Measurements from ENCODE around the gene CYP1A2. TPM values are rescaled to one million over a fixed set of nuclear protein-coding genes. Genes with fewer than 3 reads are reported as not detected.
"Not testable (repeated sequence)": the region's sequence is repeated elsewhere in the genome, so short reads cannot be mapped to it uniquely, and the experiment has no call there.

Gene CYP1A2
- total RNA-seq, 2 experiments from 2014 or later, result not detected

DNA sequence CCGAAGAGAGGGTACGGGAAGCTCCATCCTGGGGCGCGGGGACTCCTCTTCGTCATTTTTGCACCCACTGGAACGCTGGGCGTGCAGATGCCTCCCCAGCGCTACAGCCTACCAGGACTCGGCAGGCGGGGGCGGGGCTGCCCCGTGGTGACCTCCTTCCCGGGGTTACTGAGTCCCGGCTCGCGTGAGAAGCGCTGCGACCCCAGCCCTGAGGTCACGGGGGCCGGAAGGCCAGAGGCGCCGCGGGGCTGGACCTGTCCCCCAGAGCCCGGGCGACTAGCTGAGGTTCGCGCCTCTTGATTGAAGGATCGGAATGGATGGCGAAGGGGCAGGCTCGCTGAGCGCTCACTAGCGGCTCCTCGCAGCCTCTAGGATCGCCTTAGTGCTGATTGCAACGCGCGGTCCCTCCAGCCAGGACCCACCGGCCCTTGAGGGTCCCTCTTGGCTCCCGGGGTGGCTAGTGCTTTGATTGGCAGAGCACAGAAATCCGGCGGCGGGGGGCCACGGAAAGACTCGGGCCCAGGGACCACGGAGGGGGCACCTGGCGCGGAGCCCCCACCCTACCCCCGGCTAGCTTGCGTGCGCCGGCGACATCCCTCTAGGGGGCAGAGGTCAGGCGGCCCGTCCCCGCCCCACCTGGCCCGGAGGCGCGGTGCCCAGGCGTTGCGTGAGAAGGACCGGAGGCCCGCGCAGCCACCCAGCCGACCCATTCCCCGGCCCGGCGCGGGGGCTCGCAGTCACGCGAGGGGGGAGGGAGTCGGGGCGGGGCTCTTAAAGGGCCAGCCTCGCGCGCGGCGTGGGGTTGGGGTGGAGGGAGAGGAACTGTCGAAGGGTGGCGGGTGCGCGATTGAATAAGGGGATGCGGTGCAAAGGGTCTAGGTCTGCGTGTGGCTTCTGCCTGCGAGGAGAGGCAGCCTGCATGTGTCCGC, 22.5 kb upstream of the CYP1A2 start:
- H3K36me3 Mint-ChIP-seq (ENCODE audit: low read depth), result no peaks in the 10 kb centered on the region
- no peaks in the 10 kb centered on the region for H3K9me3 Mint-ChIP-seq
- H3K4me1 Mint-ChIP-seq (ENCODE audit: low read depth), result peaks cover 11% of the 10 kb centered on the region
- peak; percentile 63 for DNase-seq
- intact Hi-C loops (cut with micrococcal nuclease), result no loop called here
- peak overlapping the region; percentile 67 for H3K4me3 Mint-ChIP-seq
- peaks cover 21% of the 10 kb centered on the region for H3K27me3 Mint-ChIP-seq (ENCODE audit: low read depth)
- no peak overlapping the region for H3K27ac Mint-ChIP-seq
- CTCF ChIA-PET, result interaction anchor here (0.5 to 1.6 kb wide), 5 partner anchors 11 to 105 kb away, joined by 3 to 13 read pairs (median 6); no protein-coding TSS in a partner anchor

DNA sequence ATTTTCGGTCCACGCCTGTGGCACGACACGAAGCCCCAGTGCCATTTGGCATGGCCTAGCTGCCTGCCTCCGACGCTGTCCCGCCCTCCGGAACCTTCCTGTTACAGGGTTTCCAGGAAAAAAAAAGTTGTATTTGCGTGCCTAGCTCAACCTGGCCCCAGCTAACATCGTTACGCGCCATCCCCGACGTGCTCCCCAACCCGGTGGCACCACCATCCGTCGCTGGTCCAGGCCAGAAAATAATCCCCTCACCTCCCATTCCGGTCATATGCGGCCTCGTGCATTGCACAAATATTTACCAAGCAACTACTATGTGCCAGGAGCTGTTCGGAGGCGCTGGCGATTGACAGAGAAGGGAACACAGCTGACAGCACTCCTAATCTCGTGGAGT, 21.9 kb upstream of the CYP1A2 start:
- peak; percentile 29 for DNase-seq
- peaks cover 21% of the 10 kb centered on the region for H3K27me3 Mint-ChIP-seq (ENCODE audit: low read depth)
- CTCF ChIA-PET, result interaction anchor here (0.5 to 0.7 kb wide), 2 partner anchors 67 to 86 kb away, joined by 3 read pairs; no protein-coding TSS in a partner anchor
- peak overlapping the region; percentile 67 for H3K4me3 Mint-ChIP-seq
- H3K4me1 Mint-ChIP-seq (ENCODE audit: low read depth), result peaks cover 11% of the 10 kb centered on the region
- intact Hi-C loops (cut with micrococcal nuclease), result no loop called here
- H3K9me3 Mint-ChIP-seq, result no peaks in the 10 kb centered on the region
- no peak overlapping the region for H3K27ac Mint-ChIP-seq
- H3K36me3 Mint-ChIP-seq (ENCODE audit: low read depth), result no peaks in the 10 kb centered on the region

DNA sequence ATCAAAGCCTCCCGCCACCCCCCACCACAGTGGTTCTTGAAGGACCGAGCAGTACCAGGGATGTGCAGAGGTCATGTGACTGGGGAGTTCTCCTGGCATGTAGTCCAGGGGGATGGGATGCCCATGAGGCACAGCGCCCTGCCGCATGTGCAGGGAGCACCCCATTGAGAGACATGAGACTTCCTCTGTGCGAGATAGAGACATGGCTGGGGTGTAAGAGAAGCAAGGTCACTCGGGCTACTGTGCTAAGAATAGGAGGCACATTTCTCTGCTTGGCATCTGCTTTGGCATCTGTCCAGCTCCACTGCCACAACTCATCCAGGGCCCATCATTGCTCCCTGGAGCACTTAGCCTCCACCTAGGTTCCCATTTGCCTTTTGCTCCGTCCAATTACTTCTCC, 20.9 kb upstream of the CYP1A2 start:
- H3K4me3 Mint-ChIP-seq, result no peak overlapping the region
- CTCF ChIA-PET, result no interaction called here
- H3K4me1 Mint-ChIP-seq (ENCODE audit: low read depth), result peaks cover 11% of the 10 kb centered on the region
- intact Hi-C loops (cut with micrococcal nuclease), result no loop called here
- DNase-seq, result no peak
- H3K9me3 Mint-ChIP-seq, result no peaks in the 10 kb centered on the region
- no peak overlapping the region for H3K27ac Mint-ChIP-seq
- no peaks in the 10 kb centered on the region for H3K36me3 Mint-ChIP-seq (ENCODE audit: low read depth)
- peaks cover 22% of the 10 kb centered on the region for H3K27me3 Mint-ChIP-seq (ENCODE audit: low read depth)

DNA sequence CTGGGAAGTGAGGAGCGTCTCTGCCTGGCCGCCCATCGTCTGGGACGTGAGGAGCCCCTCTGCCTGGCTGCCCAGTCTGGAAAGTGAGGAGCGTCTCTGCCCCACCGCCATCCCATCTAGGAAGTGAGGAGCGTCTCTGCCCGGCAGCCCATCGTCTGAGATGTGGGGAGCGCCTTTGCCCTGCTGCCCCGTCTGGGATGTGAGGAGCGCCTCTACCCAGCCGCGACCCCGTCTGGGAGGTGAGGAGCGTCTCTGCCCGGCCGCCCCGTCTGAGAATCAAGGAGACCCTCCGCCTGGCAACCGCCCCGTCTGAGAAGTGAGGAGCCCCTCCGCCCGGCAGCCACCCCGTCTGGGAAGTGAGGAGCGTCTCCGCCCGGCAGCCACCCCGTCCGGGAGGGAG, 19.9 kb upstream of the CYP1A2 start:
- H3K4me3 Mint-ChIP-seq; DNase-seq; H3K9me3 Mint-ChIP-seq; CTCF ChIA-PET; H3K36me3 Mint-ChIP-seq (ENCODE audit: low read depth); H3K27ac Mint-ChIP-seq; intact Hi-C loops (cut with micrococcal nuclease): not testable (repeated sequence)
- peaks cover 11% of the 10 kb centered on the region for H3K4me1 Mint-ChIP-seq (ENCODE audit: low read depth)
- peaks cover 24% of the 10 kb centered on the region for H3K27me3 Mint-ChIP-seq (ENCODE audit: low read depth)

DNA sequence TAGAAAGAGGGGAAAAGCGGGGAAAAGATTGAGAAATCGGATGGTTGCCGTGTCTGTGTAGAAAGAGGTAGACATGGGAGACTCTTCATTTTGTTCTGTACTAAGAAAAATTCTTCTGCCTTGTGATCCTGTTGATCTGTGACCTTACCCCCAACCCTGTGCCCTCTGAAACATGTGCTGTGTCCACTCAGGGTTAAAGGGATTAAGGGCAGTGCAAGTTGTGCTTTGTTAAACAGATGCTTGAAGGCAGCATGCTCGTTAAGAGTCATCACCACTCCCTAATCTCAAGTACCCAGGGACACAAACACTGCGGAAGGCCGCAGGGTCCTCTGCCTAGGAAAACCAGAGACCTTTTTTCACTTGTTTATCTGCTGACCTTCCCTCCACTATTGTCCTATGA, 19.3 kb upstream of the CYP1A2 start:
- DNase-seq; H3K27ac Mint-ChIP-seq; CTCF ChIA-PET; H3K36me3 Mint-ChIP-seq (ENCODE audit: low read depth); H3K9me3 Mint-ChIP-seq; H3K4me3 Mint-ChIP-seq; intact Hi-C loops (cut with micrococcal nuclease): not testable (repeated sequence)
- peaks cover 11% of the 10 kb centered on the region for H3K4me1 Mint-ChIP-seq (ENCODE audit: low read depth)
- H3K27me3 Mint-ChIP-seq (ENCODE audit: low read depth), result peaks cover 24% of the 10 kb centered on the region

DNA sequence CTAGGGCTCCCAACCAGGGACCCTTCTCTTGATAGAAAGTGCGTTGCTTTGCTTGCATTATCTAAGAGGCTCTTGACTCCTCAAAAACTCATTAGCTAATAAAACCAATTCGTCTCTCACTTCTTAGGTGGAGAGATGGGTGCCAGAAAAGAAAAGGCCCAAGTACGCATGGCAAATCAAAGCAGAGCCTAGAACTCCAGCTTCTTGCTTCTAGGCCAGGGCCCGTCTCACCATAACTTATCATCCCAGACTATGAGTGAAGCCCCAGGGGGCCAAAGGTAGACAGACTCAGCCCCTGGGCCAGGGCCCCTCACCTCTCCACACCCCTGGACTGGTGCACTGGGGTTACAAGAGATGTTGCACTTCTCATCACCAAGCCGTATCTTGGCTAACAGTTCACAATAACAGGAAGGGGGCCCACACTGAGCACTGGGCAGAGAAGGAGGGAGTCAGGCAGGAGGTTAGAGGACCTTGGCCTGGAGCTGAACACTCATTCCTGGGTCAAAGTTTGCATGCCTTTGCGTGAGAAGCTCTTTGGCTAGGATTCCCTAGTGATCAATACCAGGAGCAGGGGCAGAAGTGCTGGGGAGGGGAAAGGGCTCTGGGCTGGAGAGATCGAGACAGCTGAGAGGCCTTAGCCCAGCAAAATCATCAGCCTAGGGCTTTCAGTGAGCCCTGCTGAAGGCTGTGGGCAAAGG, 17.9 kb upstream of the CYP1A2 start:
- intact Hi-C loops (cut with micrococcal nuclease), result no loop called here
- CTCF ChIA-PET, result interaction anchor here (0.8 kb wide), 1 partner anchor 100 kb away, joined by 3 read pairs; no protein-coding TSS in a partner anchor
- peaks cover 7% of the 10 kb centered on the region for H3K4me1 Mint-ChIP-seq (ENCODE audit: low read depth)
- no peak overlapping the region for H3K4me3 Mint-ChIP-seq
- H3K27ac Mint-ChIP-seq, result no peak overlapping the region
- H3K36me3 Mint-ChIP-seq (ENCODE audit: low read depth), result no peaks in the 10 kb centered on the region
- no peak for DNase-seq
- no peaks in the 10 kb centered on the region for H3K9me3 Mint-ChIP-seq
- H3K27me3 Mint-ChIP-seq (ENCODE audit: low read depth), result peaks cover 20% of the 10 kb centered on the region

DNA sequence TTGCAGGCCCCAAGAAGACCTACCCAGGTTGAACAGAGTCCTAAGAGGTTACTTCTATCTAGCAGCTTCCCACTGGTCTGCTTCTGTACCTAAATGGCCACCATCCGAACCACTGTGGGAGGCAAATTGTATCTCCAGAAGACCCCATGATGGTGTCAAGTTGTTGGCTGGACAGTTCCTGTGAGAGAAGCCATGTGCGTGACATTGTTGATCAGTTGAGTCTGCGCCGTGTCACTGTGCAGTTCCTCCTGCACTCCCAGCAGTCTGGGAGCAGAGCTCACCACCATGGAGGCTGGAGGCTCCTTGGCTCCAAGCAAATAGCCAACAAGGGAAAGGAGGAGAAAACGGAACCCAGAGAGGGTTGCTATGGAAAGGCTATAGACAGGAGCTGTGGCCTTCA, 15.8 kb upstream of the CYP1A2 start:
- Mint-ChIP-seq H3K36me3 (ENCODE audit: low read depth) (no peaks in the 10 kb centered on the region), H3K4me1 (ENCODE audit: low read depth) (peaks cover 4% of the 10 kb centered on the region), H3K27me3 (ENCODE audit: low read depth) (peaks cover 14% of the 10 kb centered on the region), H3K27ac (no peak overlapping the region), H3K4me3 (no peak overlapping the region), H3K9me3 (peaks cover 6% of the 10 kb centered on the region)
- DNase-seq, result no peak
- CTCF ChIA-PET, result no interaction called here
- intact Hi-C loops (cut with micrococcal nuclease), result no loop called here

DNA sequence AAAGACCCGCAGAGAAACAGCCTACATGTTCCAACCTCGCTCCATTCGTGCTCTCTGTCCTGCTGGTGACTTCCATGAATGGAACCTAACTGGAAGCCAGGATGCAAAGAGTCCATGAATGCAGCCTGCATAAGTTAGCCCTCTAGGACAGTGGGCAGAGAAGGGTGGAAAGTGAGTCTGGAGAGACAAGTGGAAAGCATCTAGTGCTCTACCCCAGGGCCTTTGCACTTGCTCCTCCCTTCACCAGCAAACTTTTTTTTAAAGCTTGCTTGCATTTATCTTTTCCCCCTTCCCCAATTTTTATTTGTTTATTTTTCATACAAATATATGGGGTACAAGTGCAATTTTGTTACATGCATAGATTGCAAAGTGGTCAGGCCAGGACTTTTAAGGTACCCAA, 15.4 kb upstream of the CYP1A2 start:
- Mint-ChIP-seq H3K9me3 (peaks cover 10% of the 10 kb centered on the region), H3K36me3 (ENCODE audit: low read depth) (no peaks in the 10 kb centered on the region), H3K27me3 (ENCODE audit: low read depth) (peaks cover 16% of the 10 kb centered on the region), H3K27ac (no peak overlapping the region), H3K4me3 (no peak overlapping the region), H3K4me1 (ENCODE audit: low read depth) (peaks cover 8% of the 10 kb centered on the region)
- intact Hi-C loops (cut with micrococcal nuclease), result no loop called here
- DNase-seq, result no peak
- CTCF ChIA-PET, result no interaction called here

DNA sequence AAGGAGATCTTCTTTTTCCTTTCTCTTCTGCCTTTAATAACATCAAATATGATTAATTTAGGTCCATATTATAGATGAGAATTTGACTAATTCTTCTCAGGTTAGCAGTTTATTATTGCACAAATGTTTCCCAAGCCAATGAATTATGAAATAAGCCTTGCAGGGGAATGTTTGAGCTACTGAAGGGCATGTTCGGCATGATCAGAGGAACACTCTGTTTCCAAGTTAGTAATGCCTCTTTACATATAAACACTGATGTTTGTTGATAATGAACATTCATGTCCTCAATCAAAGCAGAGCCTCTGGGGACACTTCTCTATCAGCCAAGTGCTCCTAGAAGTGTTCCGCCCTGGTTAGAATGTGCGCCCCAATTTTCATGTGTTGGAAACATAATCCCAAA, 13.3 kb upstream of the CYP1A2 start:
- H3K36me3 Mint-ChIP-seq (ENCODE audit: low read depth), result no peaks in the 10 kb centered on the region
- CTCF ChIA-PET, result interaction anchor here (1.4 kb wide), 1 partner anchor 104 kb away, joined by 3 read pairs; no protein-coding TSS in a partner anchor
- peaks cover 10% of the 10 kb centered on the region for H3K4me1 Mint-ChIP-seq (ENCODE audit: low read depth)
- intact Hi-C loops (cut with micrococcal nuclease), result no loop called here
- H3K27ac Mint-ChIP-seq, result no peak overlapping the region
- H3K4me3 Mint-ChIP-seq, result no peak overlapping the region
- DNase-seq, result no peak
- peaks cover 11% of the 10 kb centered on the region for H3K27me3 Mint-ChIP-seq (ENCODE audit: low read depth)
- H3K9me3 Mint-ChIP-seq, result peaks cover 10% of the 10 kb centered on the region

DNA sequence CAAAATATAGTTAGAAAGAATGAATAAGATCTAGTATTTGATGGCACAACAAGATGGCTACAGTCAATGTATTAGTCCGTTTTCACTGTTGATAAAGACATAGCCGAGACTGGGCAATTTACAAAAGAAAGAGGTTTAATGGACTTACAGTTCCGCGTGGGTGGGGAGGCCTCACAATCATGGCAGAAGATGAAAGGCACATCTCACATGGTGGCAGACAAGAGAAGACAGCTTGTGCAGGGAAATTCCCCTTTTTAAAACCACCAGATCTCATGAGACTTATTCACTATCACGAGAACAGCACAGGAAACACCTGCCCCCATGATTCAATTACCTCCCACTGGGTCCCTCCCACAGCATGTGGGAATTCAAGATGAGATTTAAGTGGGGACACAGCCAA, 10.4 kb upstream of the CYP1A2 start:
- DNase-seq, H3K4me3 Mint-ChIP-seq: not testable (repeated sequence)
- CTCF ChIA-PET, result interaction anchor here (1.3 kb wide), 1 partner anchor 33 kb away, joined by 9 read pairs; no protein-coding TSS in a partner anchor

DNA sequence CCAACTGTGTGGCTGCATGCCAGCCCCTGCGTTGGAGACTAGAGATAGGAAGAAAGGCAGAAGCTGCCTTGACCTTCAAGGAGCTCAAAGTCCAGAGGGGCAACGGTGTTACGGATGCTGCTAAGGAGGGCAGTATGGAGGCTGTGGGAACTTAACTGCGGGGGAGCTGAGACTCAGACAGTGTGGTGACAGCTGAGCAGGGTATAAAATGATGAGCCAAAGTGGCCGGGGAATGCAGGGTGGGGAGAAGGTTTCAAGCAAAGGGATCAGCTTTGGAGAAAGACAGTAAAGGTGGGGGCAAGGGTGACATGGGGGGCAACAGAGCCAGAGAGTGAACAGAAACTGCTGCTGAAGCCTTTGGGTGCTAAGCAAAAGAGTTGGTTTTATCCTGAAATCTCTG, 6.2 kb upstream of the CYP1A2 start:
- no peak overlapping the region for H3K4me3 Mint-ChIP-seq
- H3K36me3 Mint-ChIP-seq (ENCODE audit: low read depth), result no peaks in the 10 kb centered on the region
- H3K4me1 Mint-ChIP-seq (ENCODE audit: low read depth), result peaks cover 8% of the 10 kb centered on the region
- H3K27me3 Mint-ChIP-seq (ENCODE audit: low read depth), result peaks cover 4% of the 10 kb centered on the region
- CTCF ChIA-PET, result interaction anchor here (0.8 to 1.3 kb wide), 2 partner anchors 19 to 109 kb away, joined by 3 to 5 read pairs; no protein-coding TSS in a partner anchor
- peaks cover 12% of the 10 kb centered on the region for H3K9me3 Mint-ChIP-seq
- no peak for DNase-seq
- no peak overlapping the region for H3K27ac Mint-ChIP-seq
- intact Hi-C loops (cut with micrococcal nuclease), result no loop called here

More for the DNA sequence above, 10.4 kb upstream of the CYP1A2 start:
- intact Hi-C loops (cut with micrococcal nuclease); H3K36me3 Mint-ChIP-seq (ENCODE audit: low read depth); H3K27me3 Mint-ChIP-seq (ENCODE audit: low read depth); H3K4me1 Mint-ChIP-seq (ENCODE audit: low read depth); H3K27ac Mint-ChIP-seq: not testable (repeated sequence)
- peaks cover 15% of the 10 kb centered on the region for H3K9me3 Mint-ChIP-seq

DNA sequence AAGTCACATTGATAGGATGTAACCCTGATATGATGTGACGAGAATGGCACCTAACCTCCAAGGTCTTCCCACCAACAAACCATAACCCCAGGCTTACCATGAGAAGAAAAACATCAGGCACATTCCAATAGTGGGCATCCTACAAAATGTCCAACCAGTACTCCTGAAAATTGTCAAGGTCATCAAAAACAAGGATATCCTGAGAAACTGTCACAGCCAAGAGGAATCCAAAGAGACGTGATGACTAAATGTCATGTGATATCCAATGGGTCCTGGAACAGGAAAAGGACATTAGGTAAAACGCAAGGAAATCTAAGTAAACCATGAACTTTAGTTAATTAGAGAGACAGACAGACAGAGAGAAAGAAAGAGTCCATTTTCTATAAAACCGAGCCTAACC, 2.3 kb upstream of the CYP1A2 start:
- CTCF ChIA-PET, result interaction anchor here (0.6 to 1.1 kb wide), 2 partner anchors 91 to 113 kb away, joined by 4 to 5 read pairs; no protein-coding TSS in a partner anchor
- H3K36me3 Mint-ChIP-seq (ENCODE audit: low read depth), result no peaks in the 10 kb centered on the region
- H3K4me1 Mint-ChIP-seq (ENCODE audit: low read depth), result no peaks in the 10 kb centered on the region
- peaks cover 2% of the 10 kb centered on the region for H3K27me3 Mint-ChIP-seq (ENCODE audit: low read depth)
- no peak overlapping the region for H3K27ac Mint-ChIP-seq
- no peak for DNase-seq
- H3K4me3 Mint-ChIP-seq, result no peak overlapping the region
- intact Hi-C loops (cut with micrococcal nuclease), result no loop called here
- peaks cover 5% of the 10 kb centered on the region for H3K9me3 Mint-ChIP-seq

Measured in activated naive CD4-positive, alpha-beta T cell treated with anti-CD3 and anti-CD28 coated beads for 36 hours (primary cell).